Ishikawa (cell line): ENCODE results near the gene CFD.

Experiments
- CEBPB ChIP-seq: IDR thresholded peaks from 2 replicates; pipeline ENCODE4 v1.6.1; 2012
- CREB1 ChIP-seq: IDR thresholded peaks from 2 replicates; pipeline ENCODE4 v1.6.1; 2012; ENCODE audit warnings: low read depth
- MAX ChIP-seq: IDR thresholded peaks from 2 replicates; pipeline ENCODE4 v1.6.1; 2012
- REST ChIP-seq: IDR thresholded peaks from 2 replicates; pipeline ENCODE4 v1.6.1; 2012; ENCODE audit warnings: low read depth, mild to moderate bottlenecking
- TAF1 ChIP-seq: IDR thresholded peaks from 2 replicates; pipeline ENCODE4 v1.6.1; 2012; ENCODE audit warnings: low read depth, mild to moderate bottlenecking
- TCF12 ChIP-seq: IDR thresholded peaks from 2 replicates; pipeline ENCODE4 v1.6.1; 2012; ENCODE audit warnings: low read depth
- TEAD4 ChIP-seq: IDR thresholded peaks from 2 replicates; pipeline ENCODE4 v1.6.1; 2012
- YY1 ChIP-seq: IDR thresholded peaks from 2 replicates; pipeline ENCODE4 v1.6.1; 2012; ENCODE audit warnings: low read depth
- ZBTB7A ChIP-seq: IDR thresholded peaks from 2 replicates; pipeline ENCODE4 v1.6.1; 2012; ENCODE audit warnings: low read depth
- TF ChIP-seq, protein P1 (sequence below): IDR thresholded peaks from 2 replicates; pipeline ENCODE4 v1.6.1; 2012

GRCh38 chr19:873561-874041, 14.1 kb downstream of the CFD start:
- TF ChIP-seq YY1 (no peak), CEBPB (no peak), TAF1 (no peak), REST (no peak), TEAD4 (no peak), TCF12 (no peak), ZBTB7A (no peak), MAX (no peak), CREB1 (no peak)
- TF ChIP-seq, protein P1, sequence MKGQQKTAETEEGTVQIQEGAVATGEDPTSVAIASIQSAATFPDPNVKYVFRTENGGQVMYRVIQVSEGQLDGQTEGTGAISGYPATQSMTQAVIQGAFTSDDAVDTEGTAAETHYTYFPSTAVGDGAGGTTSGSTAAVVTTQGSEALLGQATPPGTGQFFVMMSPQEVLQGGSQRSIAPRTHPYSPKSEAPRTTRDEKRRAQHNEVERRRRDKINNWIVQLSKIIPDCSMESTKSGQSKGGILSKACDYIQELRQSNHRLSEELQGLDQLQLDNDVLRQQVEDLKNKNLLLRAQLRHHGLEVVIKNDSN, result no peak
